HepG2 (cell line): Measurements from ENCODE around the gene ARG2.

Experiments
- CHD4 ChIP-seq: fragments of 200-600 bp; sonication (generic); IDR thresholded peaks from 2 replicates; pipeline ENCODE4 v1.7.0; 2017; ENCODE audit warnings: mild to moderate bottlenecking, low read length, borderline replicate concordance
- CTCF ChIP-seq: sonication (generic); formaldehyde crosslinking; IDR thresholded peaks from 2 replicates; pipeline ENCODE4 v1.5.0; 2020; ENCODE audit warnings: mild to moderate bottlenecking, missing genetic modification reagents, moderate library complexity
- EED ChIP-seq: sonication (generic); formaldehyde crosslinking; IDR thresholded peaks from 2 replicates; pipeline ENCODE4 v1.5.0; 2020; ENCODE audit warnings: mild to moderate bottlenecking, missing genetic modification reagents
- HNF4A ChIP-seq: sonication (generic); formaldehyde crosslinking; IDR thresholded peaks from 2 replicates; pipeline ENCODE4 v1.4.0; 2020; ENCODE audit warnings: missing genetic modification reagents
- JUNB ChIP-seq: sonication (generic); formaldehyde crosslinking; IDR thresholded peaks from 2 replicates; pipeline ENCODE4 v1.8.0; 2022; ENCODE audit warnings: missing genetic modification reagents, mild to moderate bottlenecking, borderline replicate concordance
- MAX ChIP-seq: IDR thresholded peaks from 2 replicates; pipeline ENCODE4 v1.6.1; 2012; ENCODE audit warnings: inconsistent platforms
- MEIS2 ChIP-seq: sonication (generic); formaldehyde crosslinking; IDR thresholded peaks from 2 replicates; pipeline ENCODE4 v1.9.0; 2021; ENCODE audit warnings: mild to moderate bottlenecking, missing genetic modification reagents
- MIER2 ChIP-seq: IDR thresholded peaks from 2 replicates; pipeline ENCODE4 v1.6.1; 2016; ENCODE audit warnings: missing biosample characterization, missing genetic modification reagents
- MXD3 ChIP-seq: IDR thresholded peaks from 2 replicates; pipeline ENCODE4 v1.6.1; 2016; ENCODE audit warnings: mild to moderate bottlenecking, missing biosample characterization, missing genetic modification reagents
- POLR2A ChIP-seq, 2 experiments: IDR thresholded peaks; 2 replicates each; pipeline ENCODE4 v1.6.1; 2011; ENCODE audit warnings: low read depth in 2 of 2, low read length in 2 of 2, mild to moderate bottlenecking in 1 of 2, moderate library complexity in 1 of 2; ENCODE audit not compliant: insufficient read depth in 1 of 2
- SMC3 ChIP-seq: IDR thresholded peaks from 2 replicates; pipeline ENCODE4 v1.6.1; 2011; ENCODE audit warnings: low read length, improper control_type of control experiment
- TEAD3 ChIP-seq: optimal IDR thresholded peaks from 2 replicates; pipeline ENCODE3; 2016; ENCODE audit warnings: borderline replicate concordance
- ZHX1 ChIP-seq: sonication (generic); formaldehyde crosslinking; IDR thresholded peaks from 2 replicates; pipeline ENCODE4 v1.8.1; 2022; ENCODE audit warnings: low read depth, mild to moderate bottlenecking, missing genetic modification reagents
- TF ChIP-seq, protein P1 (sequence below): sonication (generic); formaldehyde crosslinking; conservative IDR thresholded peaks from 2 replicates; pipeline ENCODE4 v1.4.0; 2020; ENCODE audit warnings: missing genetic modification reagents

DNA sequence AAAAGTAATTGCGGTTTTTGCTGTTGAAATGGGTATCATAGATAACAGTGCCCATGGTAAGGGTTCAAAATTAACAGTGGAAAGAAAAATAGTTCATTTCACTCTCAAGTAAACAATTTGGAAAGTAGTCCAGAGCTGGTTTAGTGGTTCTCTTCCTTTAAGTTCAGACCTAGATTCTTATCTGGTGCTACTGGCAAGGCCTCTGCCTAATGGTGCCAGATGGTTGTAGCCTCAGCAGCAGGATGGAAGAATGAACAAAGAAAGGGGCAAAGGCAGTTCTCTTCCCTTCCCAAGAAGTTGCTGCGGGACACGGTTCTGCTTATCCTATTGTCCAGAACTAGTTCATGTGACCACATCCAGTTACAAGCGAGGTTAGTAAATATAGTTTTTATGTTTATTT lies 10.5 kb downstream of the ARG2 start:
- TF ChIP-seq CTCF (CRISPR knock-in tag) (no peak), EED (no peak), JUNB (no peak), CHD4 (no peak), TEAD3 (CRISPR knock-in tag) (no peak), MEIS2 (no peak), SMC3 (no peak), HNF4A (CRISPR knock-in tag) (no peak), MAX (no peak), POLR2A (IDR thresholded peaks at IDR 0.05; ENCODE audit: insufficient read depth in 1 of 2, low read depth in 2 of 2, low read length in 2 of 2) (no peak), ZHX1 (CRISPR knock-in tag) (no peak), MIER2 (CRISPR knock-in tag) (no peak), MXD3 (CRISPR knock-in tag) (no peak)
- TF ChIP-seq, protein P1, sequence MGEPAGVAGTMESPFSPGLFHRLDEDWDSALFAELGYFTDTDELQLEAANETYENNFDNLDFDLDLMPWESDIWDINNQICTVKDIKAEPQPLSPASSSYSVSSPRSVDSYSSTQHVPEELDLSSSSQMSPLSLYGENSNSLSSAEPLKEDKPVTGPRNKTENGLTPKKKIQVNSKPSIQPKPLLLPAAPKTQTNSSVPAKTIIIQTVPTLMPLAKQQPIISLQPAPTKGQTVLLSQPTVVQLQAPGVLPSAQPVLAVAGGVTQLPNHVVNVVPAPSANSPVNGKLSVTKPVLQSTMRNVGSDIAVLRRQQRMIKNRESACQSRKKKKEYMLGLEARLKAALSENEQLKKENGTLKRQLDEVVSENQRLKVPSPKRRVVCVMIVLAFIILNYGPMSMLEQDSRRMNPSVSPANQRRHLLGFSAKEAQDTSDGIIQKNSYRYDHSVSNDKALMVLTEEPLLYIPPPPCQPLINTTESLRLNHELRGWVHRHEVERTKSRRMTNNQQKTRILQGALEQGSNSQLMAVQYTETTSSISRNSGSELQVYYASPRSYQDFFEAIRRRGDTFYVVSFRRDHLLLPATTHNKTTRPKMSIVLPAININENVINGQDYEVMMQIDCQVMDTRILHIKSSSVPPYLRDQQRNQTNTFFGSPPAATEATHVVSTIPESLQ: no peak
